ENCODE measurements around the gene KCNQ5. TPM values are rescaled to one million over a fixed set of nuclear protein-coding genes. Genes with fewer than 3 reads are reported as not detected.

Gene KCNQ5
- total RNA-seq, 1 experiment from 2014 or later, result not detected

GRCh38 chr6:73024598-73024997 lies 402.7 kb downstream of the KCNQ5 start (continued):
- no peak for TF ChIP-seq RAD21 (IDR thresholded peaks at IDR 0.05; ENCODE audit: low read depth)
- TF ChIP-seq TCF7L2 (IDR thresholded peaks at IDR 0.05; ENCODE audit: borderline replicate concordance, extremely low read depth, insufficient read depth, insufficient read length), result no peak
- TF ChIP-seq POLR2AphosphoS5 (IDR thresholded peaks at IDR 0.05; ENCODE audit: low read depth, low read length), result no peak
- TF ChIP-seq SP1 (IDR thresholded peaks at IDR 0.05; ENCODE audit: low read depth), result no peak
- no peak for TF ChIP-seq ATF3 (IDR thresholded peaks at IDR 0.05)
- no peak for TF ChIP-seq MAX (IDR thresholded peaks at IDR 0.05)
- no peak for TF ChIP-seq ZFX (IDR thresholded peaks at IDR 0.05)
- no peak for TF ChIP-seq EZH2 (IDR thresholded peaks at IDR 0.05)
- TF ChIP-seq SIN3A (IDR thresholded peaks at IDR 0.05; ENCODE audit: low read depth), result no peak
- TF ChIP-seq EGR1 (IDR thresholded peaks at IDR 0.05; ENCODE audit: low read depth), result no peak
- no peak for TF ChIP-seq ZNF274 (IDR thresholded peaks at IDR 0.05; ENCODE audit: low read depth, low read length)
- no peak for TF ChIP-seq YY1 (IDR thresholded peaks at IDR 0.05; ENCODE audit: extremely low read depth, insufficient replicate concordance, low read depth, low read length)
- TF ChIP-seq JUND (IDR thresholded peaks at IDR 0.05), result no peak

- Histone ChIP-seq H3K27ac (ENCODE audit: low read depth, low read length) (no peak overlapping the region), H3K27me3 (ENCODE audit: insufficient read depth, low read length) (peaks cover 65% of the 10 kb centered on the region), H3K9ac (ENCODE audit: low read length) (no peak overlapping the region), H3K79me2 (ENCODE audit: insufficient read depth, low read length) (no peaks in the 10 kb centered on the region), H3K4me3 (replicated peaks in 1 of 2; ENCODE audit: low read depth in 1 of 2, low read length in 2 of 2) (no peak overlapping the region), H2AFZ (ENCODE audit: low read depth, low read length, poor library complexity, severe bottlenecking) (no peak overlapping the region), H3K9me3 (ENCODE audit: control insufficient read depth in 1 of 2, insufficient read depth in 1 of 2, low read depth in 1 of 2, low read length in 2 of 2) (no peaks in the 10 kb centered on the region), H3K9me2 (ENCODE audit: insufficient read depth) (no peaks in the 10 kb centered on the region), H4K20me1 (ENCODE audit: insufficient read depth) (no peaks in the 10 kb centered on the region), H3K4me2 (ENCODE audit: low read length) (no peak overlapping the region), H3K36me3 (ENCODE audit: control insufficient read depth in 1 of 2, insufficient read depth in 2 of 2, low read length in 2 of 2) (no peaks in the 10 kb centered on the region), H3K4me1 (ENCODE audit: control insufficient read depth in 1 of 2, insufficient read depth in 2 of 2, low read length in 2 of 2) (peaks cover 0 to 6% of the 10 kb centered on the region in 2 experiments; a peak in 3 of 4 replicates)
- POLR2A ChIA-PET, result no interaction called here
- ATAC-seq (no peak), DNase-seq (ENCODE audit: low read depth, low spot score) (no peak)
- intact Hi-C loops (cut with micrococcal nuclease), result no loop called here
- CTCF ChIA-PET, result no interaction called here
- no TSS peak for BruUV-seq (replicated peaks)
- TF ChIP-seq SP1 (IDR thresholded peaks at IDR 0.05; ENCODE audit: low read depth) (no peak), ATF3 (IDR thresholded peaks at IDR 0.05) (no peak), TCF7L2 (IDR thresholded peaks at IDR 0.05; ENCODE audit: borderline replicate concordance, extremely low read depth, insufficient read depth, insufficient read length) (no peak), SIN3A (IDR thresholded peaks at IDR 0.05; ENCODE audit: low read depth) (no peak), CBX3 (IDR thresholded peaks at IDR 0.05; ENCODE audit: low read depth) (no peak), CEBPB (IDR thresholded peaks at IDR 0.05; ENCODE audit: low read depth) (no peak), EGR1 (IDR thresholded peaks at IDR 0.05; ENCODE audit: low read depth) (no peak), POLR2AphosphoS5 (IDR thresholded peaks at IDR 0.05; ENCODE audit: low read depth, low read length) (no peak), CTCF (IDR thresholded peaks at IDR 0.05 in 2 of 3, conservative IDR thresholded peaks at IDR 0.05 in 1 of 3; ENCODE audit: borderline replicate concordance in 1 of 3, insufficient read depth in 1 of 3, low read depth in 2 of 3, low read length in 2 of 3) (no peak), YY1 (IDR thresholded peaks at IDR 0.05; ENCODE audit: extremely low read depth, insufficient replicate concordance, low read depth, low read length) (no peak), RAD21 (IDR thresholded peaks at IDR 0.05; ENCODE audit: low read depth) (no peak), SRF (IDR thresholded peaks at IDR 0.05; ENCODE audit: low read depth) (no peak), ZNF274 (IDR thresholded peaks at IDR 0.05; ENCODE audit: low read depth, low read length) (no peak)
- TF ChIP-seq, protein P1, sequence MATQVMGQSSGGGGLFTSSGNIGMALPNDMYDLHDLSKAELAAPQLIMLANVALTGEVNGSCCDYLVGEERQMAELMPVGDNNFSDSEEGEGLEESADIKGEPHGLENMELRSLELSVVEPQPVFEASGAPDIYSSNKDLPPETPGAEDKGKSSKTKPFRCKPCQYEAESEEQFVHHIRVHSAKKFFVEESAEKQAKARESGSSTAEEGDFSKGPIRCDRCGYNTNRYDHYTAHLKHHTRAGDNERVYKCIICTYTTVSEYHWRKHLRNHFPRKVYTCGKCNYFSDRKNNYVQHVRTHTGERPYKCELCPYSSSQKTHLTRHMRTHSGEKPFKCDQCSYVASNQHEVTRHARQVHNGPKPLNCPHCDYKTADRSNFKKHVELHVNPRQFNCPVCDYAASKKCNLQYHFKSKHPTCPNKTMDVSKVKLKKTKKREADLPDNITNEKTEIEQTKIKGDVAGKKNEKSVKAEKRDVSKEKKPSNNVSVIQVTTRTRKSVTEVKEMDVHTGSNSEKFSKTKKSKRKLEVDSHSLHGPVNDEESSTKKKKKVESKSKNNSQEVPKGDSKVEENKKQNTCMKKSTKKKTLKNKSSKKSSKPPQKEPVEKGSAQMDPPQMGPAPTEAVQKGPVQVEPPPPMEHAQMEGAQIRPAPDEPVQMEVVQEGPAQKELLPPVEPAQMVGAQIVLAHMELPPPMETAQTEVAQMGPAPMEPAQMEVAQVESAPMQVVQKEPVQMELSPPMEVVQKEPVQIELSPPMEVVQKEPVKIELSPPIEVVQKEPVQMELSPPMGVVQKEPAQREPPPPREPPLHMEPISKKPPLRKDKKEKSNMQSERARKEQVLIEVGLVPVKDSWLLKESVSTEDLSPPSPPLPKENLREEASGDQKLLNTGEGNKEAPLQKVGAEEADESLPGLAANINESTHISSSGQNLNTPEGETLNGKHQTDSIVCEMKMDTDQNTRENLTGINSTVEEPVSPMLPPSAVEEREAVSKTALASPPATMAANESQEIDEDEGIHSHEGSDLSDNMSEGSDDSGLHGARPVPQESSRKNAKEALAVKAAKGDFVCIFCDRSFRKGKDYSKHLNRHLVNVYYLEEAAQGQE (IDR thresholded peaks at IDR 0.05; ENCODE audit: low read depth), result no peak
- RAD21 ChIA-PET (ENCODE audit: low non-redundant PET in 1 of 2, low total read pairs in 2 of 2, uncharacterized antibody in 2 of 2, unreplicated experiment in 2 of 2), result no interaction called here
Measured at GRCh38 chr6:73027691-73028090, 405.8 kb downstream of the KCNQ5 start.

Measured in HCT116 (cell line).